Activated CD8-positive, alpha-beta memory T cell treated with anti-CD3 and anti-CD28 coated beads for 4 hours (primary cell): ENCODE results near the gene KIF4A.
"Not testable (repeated sequence)": the region's sequence is repeated elsewhere in the genome, so short reads cannot be mapped to it uniquely, and the experiment has no call there.

Experiments
- DNase-seq, 2 donors: peaks; one replicate each; pipeline ENCODE4 v3.0.0-alpha.2; 2020; ENCODE audit warnings: low read depth in 2 of 2

KIF4A gene, protein sequence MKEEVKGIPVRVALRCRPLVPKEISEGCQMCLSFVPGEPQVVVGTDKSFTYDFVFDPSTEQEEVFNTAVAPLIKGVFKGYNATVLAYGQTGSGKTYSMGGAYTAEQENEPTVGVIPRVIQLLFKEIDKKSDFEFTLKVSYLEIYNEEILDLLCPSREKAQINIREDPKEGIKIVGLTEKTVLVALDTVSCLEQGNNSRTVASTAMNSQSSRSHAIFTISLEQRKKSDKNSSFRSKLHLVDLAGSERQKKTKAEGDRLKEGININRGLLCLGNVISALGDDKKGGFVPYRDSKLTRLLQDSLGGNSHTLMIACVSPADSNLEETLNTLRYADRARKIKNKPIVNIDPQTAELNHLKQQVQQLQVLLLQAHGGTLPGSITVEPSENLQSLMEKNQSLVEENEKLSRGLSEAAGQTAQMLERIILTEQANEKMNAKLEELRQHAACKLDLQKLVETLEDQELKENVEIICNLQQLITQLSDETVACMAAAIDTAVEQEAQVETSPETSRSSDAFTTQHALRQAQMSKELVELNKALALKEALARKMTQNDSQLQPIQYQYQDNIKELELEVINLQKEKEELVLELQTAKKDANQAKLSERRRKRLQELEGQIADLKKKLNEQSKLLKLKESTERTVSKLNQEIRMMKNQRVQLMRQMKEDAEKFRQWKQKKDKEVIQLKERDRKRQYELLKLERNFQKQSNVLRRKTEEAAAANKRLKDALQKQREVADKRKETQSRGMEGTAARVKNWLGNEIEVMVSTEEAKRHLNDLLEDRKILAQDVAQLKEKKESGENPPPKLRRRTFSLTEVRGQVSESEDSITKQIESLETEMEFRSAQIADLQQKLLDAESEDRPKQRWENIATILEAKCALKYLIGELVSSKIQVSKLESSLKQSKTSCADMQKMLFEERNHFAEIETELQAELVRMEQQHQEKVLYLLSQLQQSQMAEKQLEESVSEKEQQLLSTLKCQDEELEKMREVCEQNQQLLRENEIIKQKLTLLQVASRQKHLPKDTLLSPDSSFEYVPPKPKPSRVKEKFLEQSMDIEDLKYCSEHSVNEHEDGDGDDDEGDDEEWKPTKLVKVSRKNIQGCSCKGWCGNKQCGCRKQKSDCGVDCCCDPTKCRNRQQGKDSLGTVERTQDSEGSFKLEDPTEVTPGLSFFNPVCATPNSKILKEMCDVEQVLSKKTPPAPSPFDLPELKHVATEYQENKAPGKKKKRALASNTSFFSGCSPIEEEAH

DNA sequence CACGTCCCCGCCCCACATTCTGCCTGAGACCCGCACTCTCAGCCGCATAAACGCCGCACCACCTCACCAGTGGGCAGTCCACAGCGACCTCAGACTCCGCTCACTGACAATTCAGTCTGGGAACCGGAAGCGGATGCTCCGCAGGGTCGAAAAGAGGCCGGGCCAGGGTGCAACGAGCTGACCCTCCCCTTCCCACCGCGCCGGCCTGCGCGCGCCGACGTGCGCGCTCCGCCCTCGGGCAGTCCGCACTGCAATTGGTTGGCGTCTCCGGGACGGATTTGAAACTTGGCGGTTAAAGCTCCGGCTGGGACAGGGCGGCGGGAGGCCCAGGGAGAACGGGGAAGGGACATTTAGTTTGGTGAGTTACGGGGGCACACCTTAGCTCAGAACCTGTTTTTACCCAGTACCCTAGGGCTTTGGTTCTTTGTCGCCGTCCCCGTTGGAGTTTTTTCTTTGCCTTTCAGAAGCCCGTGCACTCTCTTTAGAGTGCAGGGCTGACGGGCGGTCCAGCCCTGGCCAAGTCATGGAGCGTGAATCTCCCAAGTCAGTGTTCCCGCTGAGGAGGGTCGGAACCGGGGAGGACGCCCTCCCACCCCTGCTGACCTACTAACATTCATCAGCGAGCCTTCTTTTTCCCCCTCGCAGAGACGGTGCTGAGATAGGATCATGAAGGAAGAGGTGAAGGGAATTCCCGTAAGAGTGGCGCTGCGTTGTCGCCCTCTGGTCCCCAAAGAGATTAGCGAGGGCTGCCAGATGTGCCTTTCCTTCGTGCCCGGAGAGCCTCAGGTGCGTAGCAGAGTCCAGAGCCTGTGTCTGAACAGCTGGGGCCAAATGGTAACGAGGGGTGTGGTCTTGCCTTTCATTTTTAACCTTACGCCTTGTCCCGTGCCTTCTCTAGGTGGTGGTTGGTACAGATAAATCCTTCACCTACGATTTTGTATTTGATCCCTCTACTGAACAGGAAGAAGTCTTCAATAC, at the start of gene KIF4A, which contains the start of gene PDZD11:
TSS of gene KIF4A (plus strand) at position 312 of the 978 bp plus-strand sequence. CDS start at position 667, 355 bp downstream.
TSS of gene PDZD11 (minus strand) at position 135 of the 978 bp plus-strand sequence. CDS start 586 bp downstream, outside the sequence.
- DNase-seq, result peak; percentile 37 to 52

DNA sequence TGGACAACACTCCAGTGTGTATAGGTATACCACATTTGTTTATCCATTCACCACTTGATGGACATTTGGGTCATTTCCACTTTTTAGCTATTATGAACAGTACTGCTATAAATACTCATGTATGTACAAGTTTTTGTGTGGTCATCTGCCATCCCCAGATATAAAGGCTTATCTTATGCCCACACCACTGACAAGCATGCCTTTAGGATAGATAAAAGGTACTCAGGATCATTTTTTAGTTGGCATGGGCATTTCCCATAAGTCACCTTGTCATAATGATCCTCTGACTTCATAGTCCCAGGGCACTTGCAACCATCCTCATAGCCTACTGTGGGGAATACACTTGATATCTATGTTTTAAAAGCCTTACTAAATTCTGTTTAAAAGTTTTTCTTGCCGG, 49.2 kb upstream of the KIF4A start:
- no peak for DNase-seq

DNA sequence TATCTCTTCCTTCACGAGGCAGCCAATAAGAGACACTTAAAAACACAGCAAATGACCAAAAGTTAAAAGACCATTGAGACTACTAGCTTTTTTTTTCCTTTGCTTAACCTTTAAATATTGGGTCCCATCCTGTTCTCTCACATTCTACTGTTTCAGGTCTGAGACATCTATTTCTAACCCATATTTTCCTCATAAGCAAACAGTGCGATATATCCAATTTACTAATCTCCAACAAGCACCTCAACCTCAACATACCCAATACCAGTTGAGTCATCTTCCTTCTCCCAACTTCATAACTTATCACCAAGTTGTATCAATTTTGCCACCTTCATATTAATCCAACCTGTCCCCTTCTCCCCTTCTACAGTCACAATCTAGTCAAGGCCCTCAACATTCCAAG, 48.4 kb upstream of the KIF4A start:
- no peak for DNase-seq

DNA sequence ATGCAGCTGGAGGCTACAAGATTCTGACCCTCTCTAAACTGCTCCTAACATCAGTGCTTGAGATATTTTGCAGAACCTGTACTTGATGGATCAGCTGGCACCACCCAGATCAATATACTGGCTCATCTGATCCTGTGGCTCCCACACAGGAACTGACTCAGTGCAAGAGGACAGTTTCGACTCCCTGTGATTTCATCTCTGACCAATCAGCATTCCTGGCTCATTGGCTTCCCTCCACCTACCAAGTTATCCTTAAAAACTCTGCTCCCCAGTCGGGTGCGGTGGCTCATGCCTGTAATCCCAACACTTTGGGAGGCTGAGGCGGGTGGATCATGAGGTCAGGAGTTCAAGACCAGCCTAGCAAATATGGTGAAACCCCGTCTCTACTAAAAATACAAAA, 46.3 kb upstream of the KIF4A start:
- not testable (repeated sequence) for DNase-seq

DNA sequence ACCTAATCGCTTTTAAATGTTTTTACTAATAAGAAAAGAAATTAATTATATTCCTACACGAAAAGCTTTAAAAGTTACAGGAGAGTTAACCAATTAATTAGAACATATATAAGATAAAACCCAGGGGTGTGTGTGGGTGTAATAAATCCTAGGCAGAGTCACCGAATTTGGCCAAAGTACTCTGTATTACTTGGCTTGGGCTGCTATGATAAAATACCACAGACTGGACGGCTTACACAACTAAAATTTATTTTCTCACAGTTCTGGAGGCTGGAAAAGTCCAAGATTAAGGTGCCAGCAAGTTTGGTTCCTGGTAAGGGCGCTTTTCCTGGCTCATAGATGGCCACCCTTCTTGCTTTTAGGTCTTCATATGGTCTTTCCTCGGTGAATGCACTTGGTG, 45.0 kb upstream of the KIF4A start:
- no peak for DNase-seq

DNA sequence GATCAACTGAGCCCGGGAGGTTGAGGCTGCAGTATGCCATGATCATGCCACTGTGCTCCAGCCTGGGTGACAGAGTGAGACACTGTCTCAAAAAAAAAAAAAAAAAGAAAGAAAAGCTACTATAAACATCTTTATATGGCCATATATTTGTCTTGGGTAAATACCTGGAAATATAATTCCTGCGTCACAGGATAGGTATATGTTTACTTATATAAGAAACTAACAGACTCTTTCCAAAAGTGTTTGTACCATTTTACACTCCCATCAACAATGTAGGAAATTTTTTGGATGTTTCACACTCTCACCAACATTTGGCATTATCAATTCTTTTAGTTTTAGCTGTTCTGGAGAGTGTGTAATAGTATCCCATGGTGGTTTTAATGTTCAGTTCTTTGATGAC, 42.7 kb upstream of the KIF4A start:
- no peak for DNase-seq

DNA sequence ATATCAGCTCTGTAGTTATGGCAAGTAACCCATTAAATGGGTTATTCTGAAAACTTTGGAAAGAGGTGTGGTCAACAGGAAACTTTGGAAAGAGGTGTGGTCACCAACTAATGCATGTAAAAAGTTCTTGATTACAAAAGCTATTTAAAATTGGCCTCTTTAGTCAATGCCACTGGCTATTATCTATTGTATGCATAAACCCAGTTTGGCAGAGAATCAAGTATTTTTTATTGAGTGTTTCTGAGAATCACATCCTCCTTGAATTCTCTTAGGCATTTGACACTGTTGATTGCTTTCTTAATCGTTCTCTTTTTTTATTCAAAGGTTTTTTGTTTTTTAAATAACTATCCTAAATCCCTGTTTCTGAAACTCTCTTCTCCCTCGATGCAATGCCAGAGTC, 37.4 kb upstream of the KIF4A start:
- DNase-seq, result no peak

- DNase-seq, result no peak
These were observed 36.4 kb upstream of the KIF4A start for GRCh38 chrX:70253377-70254062.

DNA sequence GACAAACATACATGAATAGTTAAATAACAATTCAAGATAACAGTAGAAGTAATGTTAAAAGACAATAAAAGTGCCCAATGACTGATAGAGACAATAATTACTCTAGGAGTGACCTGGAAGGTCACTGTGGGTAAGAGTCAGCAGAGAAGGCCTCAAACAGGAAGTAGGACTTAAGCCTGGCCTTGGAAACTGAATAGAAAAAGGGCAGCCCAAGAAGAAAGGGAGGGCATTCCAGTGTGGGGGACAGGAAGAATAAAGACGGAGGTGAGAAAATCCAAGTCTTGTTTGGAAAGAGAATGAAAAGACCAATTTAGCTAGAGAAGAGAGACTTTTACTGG, 35.9 kb upstream of the KIF4A start:
- DNase-seq, result no peak

DNA sequence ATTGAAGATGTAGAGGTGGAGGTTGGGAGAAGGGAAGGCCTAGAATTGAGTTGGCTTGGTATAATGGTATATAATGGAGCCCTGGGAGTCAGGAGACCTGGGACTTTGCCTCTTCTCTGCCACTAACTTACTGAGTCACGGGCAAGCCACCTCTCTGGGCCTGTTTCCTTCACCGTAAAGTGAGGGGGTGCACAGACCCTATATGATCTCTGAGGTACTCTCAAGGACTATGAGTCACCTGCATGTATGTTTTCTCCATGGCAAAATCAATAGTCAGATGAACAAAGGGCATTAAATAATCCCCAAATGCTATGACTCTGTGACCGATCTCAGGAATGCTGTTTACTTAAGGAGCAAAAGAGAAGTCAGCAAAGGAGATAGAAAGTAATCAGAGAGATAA, 35.0 kb upstream of the KIF4A start:
- no peak for DNase-seq

- DNase-seq, result no peak
These were observed 34.5 kb upstream of the KIF4A start for GRCh38 chrX:70255452-70255851.

DNA sequence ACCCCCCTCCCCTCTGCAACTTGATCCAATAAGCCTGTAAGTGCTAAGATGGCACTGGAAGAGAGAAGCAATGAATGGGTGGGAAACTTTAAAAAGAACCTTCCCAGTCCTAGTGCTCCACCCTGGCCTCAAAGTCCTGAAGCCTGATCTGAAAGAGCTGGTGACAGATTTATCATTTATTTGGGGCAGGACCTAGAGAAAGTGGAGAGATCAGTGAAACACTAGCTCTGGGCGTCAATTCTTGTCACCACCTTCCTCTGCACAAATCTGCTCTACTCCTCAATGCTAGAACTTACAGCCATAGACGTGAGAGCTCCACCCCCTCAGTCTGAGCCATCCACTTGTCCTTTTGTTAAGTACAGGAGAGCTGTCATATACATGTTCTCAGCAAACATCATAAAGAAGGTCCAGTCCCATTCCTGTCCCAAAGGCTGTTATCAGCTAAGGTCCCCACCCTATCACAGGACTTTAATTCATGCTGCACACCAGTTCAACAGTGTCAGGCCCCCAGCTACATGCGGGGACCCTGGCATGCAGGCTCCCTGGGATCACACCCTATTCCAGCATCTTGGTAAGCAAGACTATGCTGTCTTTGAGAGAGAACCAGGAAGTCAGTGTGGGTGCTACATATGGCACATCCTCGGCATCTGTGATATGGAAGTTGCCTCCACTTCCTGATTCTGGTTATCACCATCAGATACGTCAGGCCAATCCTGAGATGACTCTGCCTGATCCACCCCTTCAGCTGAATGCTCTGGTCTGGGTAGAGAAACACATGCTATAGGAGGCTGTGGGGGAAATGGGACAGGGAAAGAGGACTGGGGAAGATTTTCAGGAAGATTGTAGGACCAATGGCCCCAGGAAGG, 32.2 kb upstream of the KIF4A start:
- no peak for DNase-seq

DNA sequence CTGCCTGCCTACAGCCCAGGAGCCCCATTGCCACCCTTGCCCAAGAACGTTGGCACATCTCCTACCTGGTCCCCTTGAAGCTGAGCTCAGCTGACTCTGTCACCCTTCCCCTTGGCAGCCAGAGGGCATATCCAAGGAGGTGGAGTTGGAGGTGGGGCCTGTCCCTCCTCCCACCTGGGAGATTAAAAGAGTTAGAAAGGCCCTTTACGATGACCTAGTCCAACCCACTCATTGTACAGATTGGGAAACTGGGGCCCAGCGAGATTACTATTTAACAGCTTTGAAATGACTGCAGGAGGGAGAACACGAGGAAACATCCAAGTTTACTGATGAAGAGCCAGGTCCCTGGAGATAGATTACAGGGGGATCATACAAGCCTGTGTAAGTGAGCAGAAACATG, 29.8 kb upstream of the KIF4A start, which contains the start of gene P2RY4:
TSS of gene P2RY4 (minus strand) at position 101 of the 400 bp plus-strand sequence. CDS start 580 bp downstream, outside the sequence.
- no peak for DNase-seq

DNA sequence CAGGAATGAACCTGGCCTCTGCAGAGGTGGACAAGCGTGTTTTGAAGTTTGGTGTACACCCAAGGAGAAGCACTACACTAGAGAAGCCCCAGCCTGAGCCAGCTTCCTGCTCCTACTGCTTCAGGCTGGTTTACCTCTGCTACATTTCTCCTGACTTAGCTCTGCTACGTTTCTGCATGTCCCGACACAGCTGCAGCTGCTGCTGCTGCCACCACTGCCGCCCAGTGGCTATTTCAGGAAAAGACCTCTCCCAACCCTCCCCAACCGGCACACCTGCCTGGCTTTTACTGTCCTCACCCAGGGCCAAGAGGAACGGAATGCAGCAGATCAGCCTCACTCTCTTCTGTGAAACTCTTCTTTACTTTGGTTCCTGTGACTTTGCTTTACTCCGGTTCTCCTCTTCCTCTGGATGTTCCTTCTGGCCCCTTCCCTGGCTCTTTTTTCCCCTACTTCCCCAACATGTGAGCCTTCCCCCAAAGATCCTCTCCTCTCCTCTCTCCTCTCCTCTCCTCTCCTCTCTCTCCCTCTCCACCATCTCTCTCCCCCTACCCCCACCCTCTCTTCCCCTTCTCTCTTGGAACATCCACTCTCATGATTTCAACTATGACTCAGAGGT, 26.8 kb upstream of the KIF4A start:
- no peak for DNase-seq

- DNase-seq, result no peak
These were observed 25.1 kb upstream of the KIF4A start for GRCh38 chrX:70264784-70265183.

DNA sequence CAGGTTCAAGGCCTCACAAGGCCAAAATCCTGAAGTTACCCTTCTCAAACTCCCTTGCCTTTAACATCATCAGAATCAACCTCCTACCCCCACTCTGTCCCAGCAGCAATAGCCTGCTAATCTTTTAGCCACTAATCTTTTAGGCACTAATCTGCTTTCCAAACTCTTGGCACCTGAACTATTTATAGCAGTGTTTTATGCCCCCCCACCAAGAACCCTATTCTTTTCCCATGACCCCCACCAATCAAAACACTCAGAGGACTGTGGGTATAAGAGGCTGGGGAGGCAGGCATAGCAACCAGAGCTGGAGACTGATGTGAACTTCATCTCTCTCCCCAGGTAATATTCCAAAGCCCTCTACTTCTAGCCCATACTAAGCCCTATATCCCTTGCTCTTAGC, 21.9 kb upstream of the KIF4A start, which contains the start of gene ARR3:
TSS of gene ARR3 (plus strand) at position 301 of the 400 bp plus-strand sequence. CDS start 1,052 bp downstream, outside the sequence.
- no peak for DNase-seq

DNA sequence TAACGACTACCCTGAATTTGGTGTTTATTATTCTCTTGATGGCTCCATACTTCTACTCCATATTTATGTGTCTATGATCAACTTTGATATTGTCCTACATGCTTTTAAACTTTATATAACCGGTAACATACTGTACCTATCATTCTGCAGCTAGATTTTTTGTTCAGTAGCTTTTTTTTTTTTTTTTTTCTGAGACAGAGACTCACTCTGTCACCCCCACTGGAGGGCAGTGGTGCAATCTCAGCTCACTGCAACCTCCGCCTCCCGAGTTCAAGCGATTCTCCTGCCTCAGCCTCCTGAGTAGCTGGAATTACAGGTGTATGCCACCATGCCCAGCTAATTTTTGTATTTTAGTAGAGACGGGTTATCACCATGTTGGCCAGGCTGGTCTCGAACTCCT, 15.9 kb upstream of the KIF4A start:
- not testable (repeated sequence) for DNase-seq

DNA sequence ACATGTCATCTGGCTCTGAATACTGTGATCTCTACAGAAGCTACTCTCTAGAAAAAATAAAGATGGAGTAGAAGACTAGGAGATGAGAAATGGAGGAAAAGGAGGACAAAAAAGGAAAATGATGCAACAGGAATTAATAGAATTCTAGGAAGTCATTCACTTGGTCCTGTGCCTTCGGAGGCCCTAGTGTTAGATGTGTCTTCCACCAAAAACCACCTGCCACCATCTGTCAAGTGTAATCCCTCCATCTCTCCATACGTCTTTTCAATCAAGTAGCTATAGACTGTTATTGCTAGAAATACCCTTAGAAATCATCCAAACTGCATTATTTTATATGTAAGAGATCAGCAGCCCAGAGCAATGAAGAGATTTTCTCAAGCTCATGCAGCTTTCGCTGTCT, 10.8 kb upstream of the KIF4A start:
- DNase-seq, result no peak

DNA sequence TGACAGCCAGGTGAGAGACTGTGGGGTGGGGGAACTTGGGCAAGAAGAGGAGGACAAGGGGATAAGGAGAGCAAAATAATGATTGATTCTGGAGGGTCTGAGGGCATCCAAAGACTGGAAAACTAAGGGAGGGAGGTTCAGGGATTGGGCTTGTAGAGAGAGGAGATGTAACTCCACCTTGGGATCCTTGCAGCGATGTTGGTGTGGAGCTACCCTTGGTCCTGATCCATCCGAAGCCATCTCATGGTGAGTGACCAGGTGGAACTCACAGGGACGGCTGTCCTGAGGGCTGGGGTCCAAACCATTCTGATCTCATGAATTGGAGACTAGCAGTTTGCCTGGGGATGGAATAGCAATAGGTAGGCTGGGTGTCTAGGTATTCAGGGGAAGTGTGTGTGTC, 9.3 kb upstream of the KIF4A start:
- no peak for DNase-seq
